ENCODE results near the gene OSBPL9. TPM values are rescaled to one million over a fixed set of nuclear protein-coding genes. Genes with fewer than 3 reads are reported as not detected.
A peak's percentile ranks its signal among the peaks of the same experiment; 100 is the strongest.

OSBPL9 gene
- total RNA-seq, 1 experiment from 2014 or later, result 62.4 TPM

DNA sequence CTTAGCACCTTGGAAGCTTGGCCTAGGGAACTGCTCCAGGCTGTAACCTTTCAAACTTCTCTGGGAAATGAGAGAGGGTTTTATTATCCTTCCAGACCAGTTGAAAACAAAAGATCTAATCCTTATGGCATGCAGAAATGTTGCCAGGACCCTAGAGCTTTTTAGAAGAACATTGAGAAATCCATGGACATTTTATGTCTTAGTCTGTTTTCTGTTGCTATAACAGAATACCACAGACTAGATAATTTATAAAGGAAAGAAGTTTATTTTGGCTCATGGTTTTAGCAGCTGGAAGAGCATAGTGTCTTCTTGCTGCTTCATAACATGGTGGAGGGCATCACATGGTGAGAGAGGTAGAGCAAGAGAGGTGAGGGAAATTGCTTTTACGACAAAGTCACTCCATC, 25.8 kb downstream of the OSBPL9 start:
- H3K36me3 ChIP-seq (ENCODE audit: insufficient read depth, low read length, poor library complexity, severe bottlenecking), result no peaks in the 10 kb centered on the region
- no peaks in the 10 kb centered on the region for H3K27me3 ChIP-seq (replicated peaks; ENCODE audit: insufficient read depth, low read depth, low read length, poor library complexity)
- intact Hi-C loops (cut with micrococcal nuclease; ENCODE audit: unreplicated experiment), result no loop called here
- ChIA-PET CTCF (no interaction called here), POLR2A (ENCODE audit: low non-redundant PET) (no interaction called here)
- H3K4me3 ChIP-seq (ENCODE audit: low read depth, low read length, poor library complexity, severe bottlenecking), result no peak overlapping the region
- BruUV-seq (replicated peaks), result no TSS peak
- H3K9me3 ChIP-seq (ENCODE audit: low read depth, low read length, poor library complexity, severe bottlenecking), result peaks cover 3% of the 10 kb centered on the region
- TF ChIP-seq EZH2 (IDR thresholded peaks at IDR 0.05; ENCODE audit: borderline replicate concordance, low read depth, low read length, poor library complexity, severe bottlenecking), result no peak
- TF ChIP-seq, protein P1, sequence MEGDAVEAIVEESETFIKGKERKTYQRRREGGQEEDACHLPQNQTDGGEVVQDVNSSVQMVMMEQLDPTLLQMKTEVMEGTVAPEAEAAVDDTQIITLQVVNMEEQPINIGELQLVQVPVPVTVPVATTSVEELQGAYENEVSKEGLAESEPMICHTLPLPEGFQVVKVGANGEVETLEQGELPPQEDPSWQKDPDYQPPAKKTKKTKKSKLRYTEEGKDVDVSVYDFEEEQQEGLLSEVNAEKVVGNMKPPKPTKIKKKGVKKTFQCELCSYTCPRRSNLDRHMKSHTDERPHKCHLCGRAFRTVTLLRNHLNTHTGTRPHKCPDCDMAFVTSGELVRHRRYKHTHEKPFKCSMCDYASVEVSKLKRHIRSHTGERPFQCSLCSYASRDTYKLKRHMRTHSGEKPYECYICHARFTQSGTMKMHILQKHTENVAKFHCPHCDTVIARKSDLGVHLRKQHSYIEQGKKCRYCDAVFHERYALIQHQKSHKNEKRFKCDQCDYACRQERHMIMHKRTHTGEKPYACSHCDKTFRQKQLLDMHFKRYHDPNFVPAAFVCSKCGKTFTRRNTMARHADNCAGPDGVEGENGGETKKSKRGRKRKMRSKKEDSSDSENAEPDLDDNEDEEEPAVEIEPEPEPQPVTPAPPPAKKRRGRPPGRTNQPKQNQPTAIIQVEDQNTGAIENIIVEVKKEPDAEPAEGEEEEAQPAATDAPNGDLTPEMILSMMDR (conservative IDR thresholded peaks at IDR 0.05; ENCODE audit: low read depth, low read length), result no peak
- H3K27ac ChIP-seq (ENCODE audit: low read depth, low read length, poor library complexity, severe bottlenecking), result no peak overlapping the region
- DNase-seq (ENCODE audit: low spot score), result peak; percentile 45
- peaks cover 24% of the 10 kb centered on the region for H3K4me1 ChIP-seq (ENCODE audit: insufficient read depth, low read length, poor library complexity, severe bottlenecking)

DNA sequence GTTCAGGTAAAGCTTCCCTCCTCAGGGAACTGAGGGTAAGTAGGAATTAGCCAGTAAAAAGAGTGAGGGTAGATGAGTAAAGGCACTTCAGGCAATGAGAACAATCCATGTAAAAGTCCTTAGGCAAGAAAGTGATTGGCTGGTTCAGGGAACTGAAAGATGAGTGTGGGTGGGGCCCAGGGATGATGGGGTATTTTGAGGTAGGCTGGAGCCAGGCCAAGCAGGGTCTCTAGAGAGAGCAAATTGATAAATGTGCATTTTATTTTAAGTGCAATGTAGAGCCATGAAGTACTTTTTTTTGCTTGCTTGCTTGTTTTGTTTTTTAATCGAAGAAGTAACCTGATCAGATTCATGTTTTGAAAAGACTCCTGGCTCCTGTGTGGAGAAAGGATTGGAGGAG, 26.5 kb downstream of the OSBPL9 start:
- no peak for TF ChIP-seq EZH2 (IDR thresholded peaks at IDR 0.05; ENCODE audit: borderline replicate concordance, low read depth, low read length, poor library complexity, severe bottlenecking)
- TF ChIP-seq, protein P1 (conservative IDR thresholded peaks at IDR 0.05; ENCODE audit: low read depth, low read length), result no peak
- H3K9me3 ChIP-seq (ENCODE audit: low read depth, low read length, poor library complexity, severe bottlenecking), result peaks cover 3% of the 10 kb centered on the region
- ChIA-PET CTCF (no interaction called here), POLR2A (ENCODE audit: low non-redundant PET) (no interaction called here)
- intact Hi-C loops (cut with micrococcal nuclease; ENCODE audit: unreplicated experiment), result no loop called here
- no peak overlapping the region for H3K4me3 ChIP-seq (ENCODE audit: low read depth, low read length, poor library complexity, severe bottlenecking)
- no peaks in the 10 kb centered on the region for H3K27me3 ChIP-seq (replicated peaks; ENCODE audit: insufficient read depth, low read depth, low read length, poor library complexity)
- BruUV-seq (replicated peaks), result no TSS peak
- DNase-seq (ENCODE audit: low spot score), result no peak
- peaks cover 30% of the 10 kb centered on the region for H3K4me1 ChIP-seq (ENCODE audit: insufficient read depth, low read length, poor library complexity, severe bottlenecking)
- H3K27ac ChIP-seq (ENCODE audit: low read depth, low read length, poor library complexity, severe bottlenecking), result peak overlapping the region; percentile 18
- no peaks in the 10 kb centered on the region for H3K36me3 ChIP-seq (ENCODE audit: insufficient read depth, low read length, poor library complexity, severe bottlenecking)

DNA sequence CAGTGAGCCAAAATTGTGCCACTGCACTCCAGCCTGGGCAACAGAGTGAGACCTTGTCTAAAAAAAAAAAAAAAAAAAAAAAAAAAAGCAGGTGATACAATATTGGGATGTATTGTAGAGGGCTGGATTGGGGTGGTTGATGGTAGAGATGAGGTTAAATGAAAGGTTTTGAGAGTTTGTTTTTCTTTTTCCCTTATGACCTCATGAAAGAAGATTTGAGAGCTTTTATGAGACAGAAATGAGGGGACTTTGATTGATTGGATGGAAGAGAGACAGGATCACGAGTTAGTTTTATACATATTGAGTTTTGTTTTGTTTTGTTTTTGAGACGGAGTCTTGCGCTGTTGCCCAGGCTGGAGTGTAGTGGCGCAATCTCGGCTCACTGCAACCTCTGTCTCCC, 27.1 kb downstream of the OSBPL9 start:
- intact Hi-C loops (cut with micrococcal nuclease; ENCODE audit: unreplicated experiment), result no loop called here
- H3K27ac ChIP-seq (ENCODE audit: low read depth, low read length, poor library complexity, severe bottlenecking), result peak overlapping the region; percentile 31
- H3K27me3 ChIP-seq (replicated peaks; ENCODE audit: insufficient read depth, low read depth, low read length, poor library complexity), result no peaks in the 10 kb centered on the region
- CTCF ChIA-PET, result no interaction called here
- TF ChIP-seq, protein P1 (conservative IDR thresholded peaks at IDR 0.05; ENCODE audit: low read depth, low read length), result no peak
- TF ChIP-seq EZH2 (IDR thresholded peaks at IDR 0.05; ENCODE audit: borderline replicate concordance, low read depth, low read length, poor library complexity, severe bottlenecking), result no peak
- no peak overlapping the region for H3K4me3 ChIP-seq (ENCODE audit: low read depth, low read length, poor library complexity, severe bottlenecking)
- DNase-seq (ENCODE audit: low spot score), result no peak
- BruUV-seq (replicated peaks), result no TSS peak
- POLR2A ChIA-PET (ENCODE audit: low non-redundant PET), result no interaction called here
- peaks cover 3% of the 10 kb centered on the region for H3K9me3 ChIP-seq (ENCODE audit: low read depth, low read length, poor library complexity, severe bottlenecking)
- H3K36me3 ChIP-seq (ENCODE audit: insufficient read depth, low read length, poor library complexity, severe bottlenecking), result no peaks in the 10 kb centered on the region
- peaks cover 37% of the 10 kb centered on the region for H3K4me1 ChIP-seq (ENCODE audit: insufficient read depth, low read length, poor library complexity, severe bottlenecking)

All from A673 (cell line).